SH-SY5Y (cell line): ENCODE results near the gene TSHZ3.

Experiments used
- GATA2 ChIP-seq: IDR thresholded peaks from 2 replicates; pipeline ENCODE4 v1.6.1; 2011; ENCODE audit warnings: mild to moderate bottlenecking, low read depth, low read length
- GATA3 ChIP-seq: IDR thresholded peaks from 2 replicates; pipeline ENCODE4 v1.6.1; 2011; ENCODE audit warnings: low read depth, mild to moderate bottlenecking, low read length, moderate library complexity

DNA sequence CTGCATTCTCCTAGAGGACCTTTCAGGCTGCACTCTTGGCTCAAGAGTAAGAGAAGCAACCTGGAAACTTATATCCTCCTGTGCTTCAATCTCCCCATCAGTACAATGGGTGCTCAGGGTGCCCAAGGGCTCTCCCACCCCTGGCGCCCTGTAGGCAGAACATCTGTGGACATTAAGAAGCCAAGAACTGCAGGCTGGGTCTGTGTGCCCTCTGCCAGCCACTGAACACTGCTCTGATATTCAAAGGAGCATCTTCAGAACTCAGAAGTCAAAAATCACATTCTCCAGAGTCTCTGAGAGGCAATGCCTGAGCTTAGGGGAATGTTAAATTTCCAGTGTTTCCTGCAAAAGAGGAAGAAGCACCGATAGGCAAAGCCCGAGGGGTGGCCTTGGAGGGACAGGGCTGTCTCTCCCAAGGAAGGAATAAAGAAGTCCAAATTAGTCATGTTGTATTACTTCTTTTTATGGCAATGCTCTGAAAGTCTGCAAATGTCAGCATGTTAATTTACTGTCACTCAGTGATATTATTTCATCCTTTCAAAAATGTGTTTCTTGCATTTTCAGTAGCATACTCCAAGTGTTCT is 88.1 kb downstream of the TSHZ3 start:
- TF ChIP-seq GATA2: no peak
- TF ChIP-seq GATA3: no peak
